ENCODE measurements around the gene LEMD2.
"Not testable (repeated sequence)": the region's sequence is repeated elsewhere in the genome, so short reads cannot be mapped to it uniquely, and the experiment has no call there.

LEMD2 gene

GRCh38 chr6:33788694-33789549, at the start of gene LEMD2:
LEMD2 (minus strand) TSS chr6:33789130; CDS start chr6:33789116, 14 bp downstream.
- no peak for TF ChIP-seq CTCF (IDR thresholded peaks at IDR 0.05; ENCODE audit: extremely low read depth, missing control alignments)

GRCh38 chr6:33837971-33838665, 49.2 kb upstream of the LEMD2 start:
- TF ChIP-seq CTCF (IDR thresholded peaks at IDR 0.05; ENCODE audit: extremely low read depth, missing control alignments), result no peak
- no peak for DNase-seq (ENCODE audit: low spot score)

More at GRCh38 chr6:33788694-33789549, at the start of gene LEMD2:
- peak; percentile 98 for DNase-seq (ENCODE audit: low spot score)

DNA sequence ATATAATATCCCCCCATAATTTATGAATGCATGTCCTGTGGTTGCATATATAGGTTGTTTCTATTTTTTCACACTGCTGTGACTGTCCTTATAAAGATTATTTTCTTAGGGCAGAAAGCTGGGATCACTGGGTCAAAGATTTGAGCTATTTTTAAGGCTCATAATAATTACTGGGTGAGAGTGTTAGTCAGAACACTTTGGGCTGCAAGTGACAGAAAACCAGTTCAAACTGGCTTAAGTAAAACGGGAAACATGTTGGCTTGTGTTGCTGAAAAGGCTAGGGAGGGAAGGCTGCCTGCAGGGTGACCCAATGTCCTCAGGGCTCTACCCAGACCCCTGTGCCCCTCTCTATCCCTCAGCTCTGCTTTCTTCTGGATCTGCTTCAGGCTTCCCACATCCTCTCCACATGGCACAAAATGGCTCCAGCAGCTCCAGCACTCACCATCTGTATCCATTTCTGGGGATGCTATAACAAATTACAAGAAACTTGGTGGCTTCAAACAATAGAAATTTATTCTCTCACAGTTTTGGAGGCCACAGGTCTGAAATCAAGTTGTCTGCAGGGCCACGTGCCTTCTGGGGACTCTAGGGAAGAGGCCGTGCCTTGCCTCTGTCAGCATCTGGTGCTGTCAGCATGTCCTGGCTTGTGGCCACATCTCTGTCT, 48.0 kb upstream of the LEMD2 start:
- DNase-seq (ENCODE audit: low spot score), result no peak
- TF ChIP-seq CTCF (IDR thresholded peaks at IDR 0.05; ENCODE audit: extremely low read depth, missing control alignments), result no peak

DNA sequence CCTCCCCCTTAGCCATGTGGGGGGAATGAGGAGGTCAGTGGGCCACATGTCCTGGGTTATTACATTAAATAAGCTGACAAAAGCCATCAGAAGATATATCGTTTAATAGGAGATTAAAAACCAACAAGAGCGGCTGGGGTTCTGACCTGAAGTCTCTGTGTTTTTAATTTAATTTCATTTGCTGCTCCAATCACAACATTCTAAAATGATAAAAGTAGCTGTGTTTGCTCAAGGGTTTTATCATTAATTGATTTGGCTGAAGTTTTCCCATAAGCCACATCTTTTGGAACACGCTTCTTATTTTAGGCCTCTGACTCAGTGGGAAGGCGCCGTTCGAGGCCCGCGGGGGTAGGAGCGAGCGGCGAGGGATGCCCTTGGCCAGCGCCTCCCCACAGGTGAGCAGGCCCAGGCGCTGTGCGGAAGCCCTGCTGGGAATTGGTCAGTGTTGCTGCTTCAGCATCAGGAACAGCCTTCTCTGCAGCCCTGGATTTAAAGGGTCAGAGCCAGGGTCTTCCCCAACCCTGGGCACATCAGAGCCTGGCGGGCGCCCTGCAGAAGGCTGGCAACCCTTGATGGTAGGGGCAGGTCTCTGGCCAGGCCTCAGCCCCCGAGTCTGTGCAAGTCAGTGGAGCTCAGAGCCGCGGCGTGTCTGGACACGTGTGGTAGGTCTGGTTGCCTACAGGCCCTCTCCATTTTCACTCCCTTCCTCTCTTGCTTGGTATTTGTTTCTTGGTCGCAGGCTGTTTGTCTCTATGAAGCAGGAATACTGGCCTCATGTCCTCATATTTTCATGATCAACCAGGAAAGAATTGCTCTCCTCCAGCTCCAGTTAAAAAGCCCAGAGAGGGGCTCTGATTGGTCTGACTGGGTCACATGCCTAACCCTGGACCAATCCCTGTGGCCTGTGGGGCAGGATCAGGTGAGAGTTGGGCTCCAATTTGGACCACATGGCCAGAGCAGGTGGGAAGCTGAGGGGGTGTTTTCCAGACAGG, 45.8 kb upstream of the LEMD2 start:
- no peak for TF ChIP-seq CTCF (IDR thresholded peaks at IDR 0.05; ENCODE audit: extremely low read depth, missing control alignments)
- no peak for DNase-seq (ENCODE audit: low spot score)

- no peak for DNase-seq (ENCODE audit: low spot score)
- TF ChIP-seq CTCF (IDR thresholded peaks at IDR 0.05; ENCODE audit: extremely low read depth, missing control alignments), result no peak
These were observed 44.7 kb upstream of the LEMD2 start for GRCh38 chr6:33833599-33833998.

GRCh38 chr6:33832831-33833230, 43.9 kb upstream of the LEMD2 start:
- DNase-seq (ENCODE audit: low spot score), result not testable (repeated sequence)

- DNase-seq (ENCODE audit: low spot score), result not testable (repeated sequence)
These were observed 42.8 kb upstream of the LEMD2 start for GRCh38 chr6:33831725-33832124.

Data from GM20000 (cell line).